GM19438 (cell line): ENCODE data around the gene CHCHD3.

Source experiments
- ATAC-seq: cut with Tn5 transposase; IDR thresholded peaks from one replicate; pipeline ENCODE4 v1.9.1; 2021; ENCODE audit warnings: low read depth; ENCODE audit not compliant: unreplicated experiment

Gene CHCHD3

GRCh38 chr7:133081119-133081598 is 731 bp downstream of the CHCHD3 start:
- ATAC-seq = no peak

GRCh38 chr7:133079296-133079695 is 2.6 kb downstream of the CHCHD3 start:
- no peak for ATAC-seq

GRCh38 chr7:133077394-133077793 is 4.5 kb downstream of the CHCHD3 start:
- ATAC-seq = no peak

GRCh38 chr7:133076142-133076541 is 5.7 kb downstream of the CHCHD3 start:
- no peak for ATAC-seq

DNA sequence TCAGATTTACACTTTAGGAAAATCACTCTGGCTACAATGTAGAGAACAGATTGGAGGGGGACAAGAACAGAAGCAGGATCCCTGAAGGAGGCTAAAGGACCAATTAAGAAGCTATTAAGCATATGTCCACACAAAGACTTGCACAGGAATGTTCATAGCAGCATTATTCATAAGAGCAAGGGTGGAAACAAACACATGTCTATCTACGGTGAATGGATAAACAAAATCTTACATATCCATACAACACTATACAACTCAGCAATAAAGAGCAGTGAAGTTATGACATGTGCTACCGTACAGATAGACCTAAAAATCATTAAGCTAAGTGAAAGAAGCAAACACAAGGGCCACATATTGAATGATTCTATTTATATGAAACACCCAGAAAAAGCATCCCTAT is 10.4 kb downstream of the CHCHD3 start:
- no peak for ATAC-seq

- ATAC-seq = no peak
These were observed 11.3 kb downstream of the CHCHD3 start for GRCh38 chr7:133070562-133070961.

DNA sequence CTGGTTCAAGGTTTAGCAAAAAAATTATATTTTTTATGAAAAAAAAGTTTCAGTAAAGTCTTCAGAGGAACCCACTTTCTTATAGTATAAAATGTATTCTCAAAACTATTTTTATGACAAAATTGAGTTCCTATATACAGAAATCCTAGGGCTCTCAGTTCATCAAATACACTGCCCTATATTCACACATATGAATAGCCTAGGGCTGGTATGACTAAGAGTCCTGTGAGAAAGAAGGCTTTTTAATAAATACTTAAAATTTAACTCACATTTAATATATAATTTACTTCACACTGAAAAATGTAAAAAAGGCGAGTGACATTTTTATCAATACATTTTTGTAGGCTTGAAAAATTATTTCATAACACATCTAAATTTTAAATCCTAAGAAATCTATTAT is 16.6 kb downstream of the CHCHD3 start:
- no peak for ATAC-seq

GRCh38 chr7:133064082-133064820 is 17.6 kb downstream of the CHCHD3 start:
- no peak for ATAC-seq

GRCh38 chr7:133061792-133062191 is 20.1 kb downstream of the CHCHD3 start:
- no peak for ATAC-seq

GRCh38 chr7:133061357-133061756 is 20.5 kb downstream of the CHCHD3 start:
- ATAC-seq = no peak

- no peak for ATAC-seq
These were observed 21.9 kb downstream of the CHCHD3 start for GRCh38 chr7:133060004-133060403.

DNA sequence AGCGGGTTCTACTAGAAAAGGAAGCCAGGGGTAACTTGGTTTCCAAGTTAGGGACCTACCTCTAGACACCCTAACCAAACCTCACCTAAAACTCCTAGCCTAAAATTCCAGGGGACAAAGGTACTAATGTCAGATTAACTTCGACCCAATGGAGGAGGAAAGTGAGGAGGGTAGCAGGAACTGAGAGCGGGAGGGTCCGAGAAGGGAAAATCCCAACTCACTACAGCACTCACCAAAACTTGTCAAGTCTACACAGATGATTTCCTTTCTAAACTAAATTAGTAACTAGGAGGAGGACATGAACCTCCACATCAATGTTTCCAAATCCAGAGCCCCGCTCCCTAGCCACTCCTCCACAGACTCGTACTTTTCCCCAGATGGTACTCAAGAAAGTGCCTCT is 22.6 kb downstream of the CHCHD3 start:
- no peak for ATAC-seq

- no peak for ATAC-seq
These were observed 25.3 kb downstream of the CHCHD3 start for GRCh38 chr7:133056370-133057238.

- ATAC-seq = no peak
These were observed 27.6 kb downstream of the CHCHD3 start for GRCh38 chr7:133054162-133054840.

DNA sequence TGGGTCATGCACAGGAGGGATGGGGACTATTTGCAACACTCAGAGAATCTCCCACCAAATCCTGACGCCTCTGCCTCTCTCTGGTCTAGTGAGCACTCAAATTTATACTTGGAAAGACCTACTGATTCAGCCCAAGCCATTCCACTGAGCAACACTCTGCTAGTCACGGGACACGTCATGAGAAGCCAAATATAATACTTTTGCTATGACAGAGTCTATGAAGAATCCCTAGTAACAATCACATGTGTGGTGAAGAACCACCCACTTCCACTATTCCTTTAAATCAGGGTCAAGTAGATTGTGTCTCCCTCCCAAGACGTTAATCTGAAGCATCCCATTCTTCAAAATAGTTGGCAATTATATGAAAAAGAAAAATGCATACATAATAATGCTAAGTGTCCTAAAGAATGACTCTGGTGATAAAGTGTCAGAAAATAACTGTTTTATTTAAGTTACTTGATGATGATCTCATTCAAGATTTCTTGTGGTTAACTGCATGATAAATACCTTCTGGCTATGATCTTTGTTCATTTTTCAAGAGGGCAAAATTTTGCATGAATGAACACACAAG is 28.5 kb downstream of the CHCHD3 start:
- no peak for ATAC-seq

GRCh38 chr7:133052826-133053225 is 29.1 kb downstream of the CHCHD3 start:
- no peak for ATAC-seq

DNA sequence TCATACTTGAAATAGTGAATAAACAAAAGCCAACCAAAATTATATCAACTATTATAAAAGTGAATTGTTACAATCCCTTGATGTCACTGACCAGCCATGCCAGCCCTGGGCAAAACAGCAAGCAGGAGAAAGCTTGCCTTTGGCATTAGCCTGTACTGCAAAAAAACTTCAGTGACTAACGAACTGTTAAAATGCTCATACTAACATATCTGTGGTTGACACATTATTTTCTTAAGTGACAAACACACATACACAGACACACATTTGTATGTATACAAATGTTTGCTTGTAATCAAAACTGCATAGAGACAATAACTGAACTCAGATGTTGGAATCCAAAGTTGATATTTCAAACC is 29.5 kb downstream of the CHCHD3 start:
- ATAC-seq = no peak

- ATAC-seq = no peak
These were observed 30.0 kb downstream of the CHCHD3 start for GRCh38 chr7:133051719-133052400.

- ATAC-seq = no peak
These were observed 30.8 kb downstream of the CHCHD3 start for GRCh38 chr7:133051066-133051465.
